Measurements from ENCODE around the gene CARHSP1.

CARHSP1 gene

GRCh38 chr16:8887952-8888560, 19.2 kb upstream of the CARHSP1 start:
- Histone ChIP-seq H3K9ac (ENCODE audit: low read length) (no peak overlapping the region), H3K27ac (ENCODE audit: low read depth, low read length, poor library complexity, severe bottlenecking) (peak overlapping the region; percentile 62), H3K4me3 (ENCODE audit: low read depth, low read length, poor library complexity, severe bottlenecking) (no peak overlapping the region), H3K4me1 (ENCODE audit: insufficient read depth, low read length, severe bottlenecking) (peaks cover 53% of the 10 kb centered on the region), H3K27me3 (ENCODE audit: insufficient read depth, low read length) (no peaks in the 10 kb centered on the region), H3K4me2 (ENCODE audit: low read length) (no peak overlapping the region), H3F3A (ENCODE audit: insufficient read depth, low read length) (peaks cover 18% of the 10 kb centered on the region), H3K9me2 (ENCODE audit: low read depth, low read length) (no peaks in the 10 kb centered on the region), H2AFZ (ENCODE audit: low read length) (no peak overlapping the region), H3K9me3 (ENCODE audit: low read length) (no peaks in the 10 kb centered on the region), H4K20me1 (ENCODE audit: insufficient read depth, low read length) (no peaks in the 10 kb centered on the region), H3K36me3 (ENCODE audit: insufficient read depth, low read length) (peaks cover 58% of the 10 kb centered on the region), H3K79me2 (ENCODE audit: insufficient read depth, low read length) (no peaks in the 10 kb centered on the region)
- no peak for TF ChIP-seq EZH2 (IDR thresholded peaks at IDR 0.05; ENCODE audit: borderline replicate concordance, low read length)
- TF ChIP-seq, protein P1, sequence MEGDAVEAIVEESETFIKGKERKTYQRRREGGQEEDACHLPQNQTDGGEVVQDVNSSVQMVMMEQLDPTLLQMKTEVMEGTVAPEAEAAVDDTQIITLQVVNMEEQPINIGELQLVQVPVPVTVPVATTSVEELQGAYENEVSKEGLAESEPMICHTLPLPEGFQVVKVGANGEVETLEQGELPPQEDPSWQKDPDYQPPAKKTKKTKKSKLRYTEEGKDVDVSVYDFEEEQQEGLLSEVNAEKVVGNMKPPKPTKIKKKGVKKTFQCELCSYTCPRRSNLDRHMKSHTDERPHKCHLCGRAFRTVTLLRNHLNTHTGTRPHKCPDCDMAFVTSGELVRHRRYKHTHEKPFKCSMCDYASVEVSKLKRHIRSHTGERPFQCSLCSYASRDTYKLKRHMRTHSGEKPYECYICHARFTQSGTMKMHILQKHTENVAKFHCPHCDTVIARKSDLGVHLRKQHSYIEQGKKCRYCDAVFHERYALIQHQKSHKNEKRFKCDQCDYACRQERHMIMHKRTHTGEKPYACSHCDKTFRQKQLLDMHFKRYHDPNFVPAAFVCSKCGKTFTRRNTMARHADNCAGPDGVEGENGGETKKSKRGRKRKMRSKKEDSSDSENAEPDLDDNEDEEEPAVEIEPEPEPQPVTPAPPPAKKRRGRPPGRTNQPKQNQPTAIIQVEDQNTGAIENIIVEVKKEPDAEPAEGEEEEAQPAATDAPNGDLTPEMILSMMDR (IDR thresholded peaks at IDR 0.05; ENCODE audit: low read length) = no peak

DNA sequence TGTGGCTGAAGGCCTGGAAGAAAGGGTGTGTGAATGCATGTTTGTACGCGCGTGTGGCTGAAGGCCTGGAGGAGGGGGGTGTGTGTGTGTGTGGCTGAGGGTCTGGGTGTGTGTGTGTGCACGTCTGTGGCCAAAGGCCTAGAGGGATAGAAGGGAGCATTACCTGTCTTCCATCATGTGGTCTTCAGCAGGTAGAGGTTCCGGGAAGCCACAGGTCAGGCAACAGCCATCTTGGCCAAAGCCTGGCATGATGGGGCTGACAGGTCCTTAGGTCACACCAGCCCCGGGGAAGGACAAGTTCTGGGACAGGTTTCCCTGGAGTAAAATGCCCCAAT, 18.6 kb upstream of the CARHSP1 start:
- peaks cover 51% of the 10 kb centered on the region for H3K36me3 ChIP-seq (ENCODE audit: insufficient read depth, low read length)
- no peak overlapping the region for H3K4me3 ChIP-seq (ENCODE audit: low read depth, low read length, poor library complexity, severe bottlenecking)
- H3K27me3 ChIP-seq (ENCODE audit: insufficient read depth, low read length) = no peaks in the 10 kb centered on the region
- no peak overlapping the region for H3K4me2 ChIP-seq (ENCODE audit: low read length)
- no peak overlapping the region for H3K9ac ChIP-seq (ENCODE audit: low read length)
- TF ChIP-seq, protein P1 (IDR thresholded peaks at IDR 0.05; ENCODE audit: low read length) = no peak
- TF ChIP-seq EZH2 (IDR thresholded peaks at IDR 0.05; ENCODE audit: borderline replicate concordance, low read length) = no peak
- H3K9me2 ChIP-seq (ENCODE audit: low read depth, low read length) = no peaks in the 10 kb centered on the region
- no peaks in the 10 kb centered on the region for H4K20me1 ChIP-seq (ENCODE audit: insufficient read depth, low read length)
- no peaks in the 10 kb centered on the region for H3K79me2 ChIP-seq (ENCODE audit: insufficient read depth, low read length)
- no peak overlapping the region for H3K27ac ChIP-seq (ENCODE audit: low read depth, low read length, poor library complexity, severe bottlenecking)
- H3K4me1 ChIP-seq (ENCODE audit: insufficient read depth, low read length, severe bottlenecking) = peaks cover 47% of the 10 kb centered on the region
- H3K9me3 ChIP-seq (ENCODE audit: low read length) = no peaks in the 10 kb centered on the region
- no peak overlapping the region for H2AFZ ChIP-seq (ENCODE audit: low read length)
- peaks cover 12% of the 10 kb centered on the region for H3F3A ChIP-seq (ENCODE audit: insufficient read depth, low read length)

DNA sequence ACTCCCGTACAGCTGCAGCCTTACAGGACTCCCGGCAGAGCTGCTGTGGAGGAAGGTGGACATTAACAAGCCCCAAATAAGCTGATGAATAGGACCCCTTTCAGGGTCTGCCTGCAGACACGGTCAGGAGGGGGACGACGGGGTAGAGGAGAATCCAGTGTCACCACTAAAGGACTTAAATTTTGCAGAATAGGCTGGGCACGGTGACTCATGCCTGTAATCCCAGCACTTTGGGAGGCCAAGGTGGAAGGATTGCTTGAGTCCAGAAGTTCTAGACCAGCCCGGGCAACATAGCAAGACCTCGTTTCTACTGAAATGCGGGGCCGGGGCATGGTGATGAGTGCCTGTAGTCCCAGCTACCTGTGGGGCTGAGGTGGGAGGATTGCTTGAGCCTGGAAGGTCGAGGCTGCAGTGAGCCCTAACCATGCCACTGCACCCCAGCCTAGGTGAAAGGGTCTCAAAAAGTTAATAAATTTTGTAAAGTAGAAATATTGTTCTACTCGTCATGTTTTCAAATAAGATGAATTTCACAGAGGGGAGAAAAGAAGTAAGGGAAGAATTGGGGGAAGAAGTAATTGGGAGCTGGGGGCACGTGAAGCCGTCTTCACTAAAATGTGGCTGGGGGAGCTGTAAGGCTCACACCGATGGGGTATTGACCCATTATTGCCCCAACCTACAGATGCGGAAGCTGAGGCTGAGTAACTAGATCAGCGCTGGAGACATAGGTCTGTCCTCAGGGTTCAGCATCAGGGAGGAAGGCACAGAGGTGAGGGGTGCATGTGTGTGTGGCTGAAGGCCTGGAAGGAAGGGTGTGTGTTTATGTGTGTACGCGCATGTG, 18.0 kb upstream of the CARHSP1 start:
- no peak overlapping the region for H3K9ac ChIP-seq (ENCODE audit: low read length)
- H3K79me2 ChIP-seq (ENCODE audit: insufficient read depth, low read length) = no peaks in the 10 kb centered on the region
- no peak overlapping the region for H2AFZ ChIP-seq (ENCODE audit: low read length)
- no peaks in the 10 kb centered on the region for H3K27me3 ChIP-seq (ENCODE audit: insufficient read depth, low read length)
- no peaks in the 10 kb centered on the region for H3K9me2 ChIP-seq (ENCODE audit: low read depth, low read length)
- H3K4me3 ChIP-seq (ENCODE audit: low read depth, low read length, poor library complexity, severe bottlenecking) = no peak overlapping the region
- H3K27ac ChIP-seq (ENCODE audit: low read depth, low read length, poor library complexity, severe bottlenecking) = no peak overlapping the region
- TF ChIP-seq, protein P1 (IDR thresholded peaks at IDR 0.05; ENCODE audit: low read length) = no peak
- TF ChIP-seq EZH2 (IDR thresholded peaks at IDR 0.05; ENCODE audit: borderline replicate concordance, low read length) = no peak
- H3K4me2 ChIP-seq (ENCODE audit: low read length) = no peak overlapping the region
- no peaks in the 10 kb centered on the region for H4K20me1 ChIP-seq (ENCODE audit: insufficient read depth, low read length)
- peaks cover 46% of the 10 kb centered on the region for H3K36me3 ChIP-seq (ENCODE audit: insufficient read depth, low read length)
- peaks cover 41% of the 10 kb centered on the region for H3K4me1 ChIP-seq (ENCODE audit: insufficient read depth, low read length, severe bottlenecking)
- H3K9me3 ChIP-seq (ENCODE audit: low read length) = no peaks in the 10 kb centered on the region
- 0 out of 2 replicates have a peak, but pooled peaks cover 7% of the 10 kb centered on the region for H3F3A ChIP-seq (ENCODE audit: insufficient read depth, low read length)

Data from OCI-LY1 (cell line).